ENCODE data around the gene ZDHHC4. TPM values are rescaled to one million over a fixed set of nuclear protein-coding genes. Genes with fewer than 3 reads are reported as not detected.

Gene ZDHHC4
- total and polyA plus RNA-seq, 2 of the 13 experiments (the other 11 are each of a cell fraction or from before 2014, with no cell fraction given) = 83.2 to 188 TPM

DNA sequence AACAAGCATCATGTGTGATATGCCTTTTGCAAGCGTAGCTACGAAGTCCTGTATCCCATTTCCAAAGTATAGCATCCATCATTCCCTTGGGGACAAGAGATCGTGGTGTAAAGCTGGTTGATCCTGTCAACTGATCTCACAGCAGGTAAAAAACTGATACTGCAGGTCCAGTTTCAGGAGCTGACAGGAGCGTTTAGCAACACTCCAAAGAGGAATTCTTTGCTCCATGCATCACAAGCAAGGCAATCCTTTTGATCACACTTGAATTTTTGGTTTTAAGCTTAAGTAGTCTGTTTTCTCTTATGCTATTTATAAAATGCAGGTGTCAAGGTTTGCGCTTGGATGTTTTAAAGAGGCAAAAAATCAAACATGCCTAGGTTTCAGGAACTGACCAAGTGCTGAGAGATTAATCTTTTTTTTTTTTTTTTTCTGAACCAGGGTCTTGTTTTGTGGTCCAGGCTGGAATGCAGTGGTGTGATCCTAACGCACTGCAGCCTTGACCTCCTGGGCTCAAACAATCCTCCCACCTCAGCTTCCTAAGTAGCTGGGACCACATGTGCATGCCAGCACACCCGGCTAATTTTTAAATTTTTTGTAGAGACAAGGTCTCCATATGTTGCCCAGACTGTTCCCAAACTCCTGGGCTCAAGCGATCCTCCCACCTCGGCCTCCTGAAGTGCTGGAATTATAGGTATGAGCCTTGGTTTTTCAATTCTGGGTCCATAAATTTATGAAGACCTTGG lies 1.8 kb upstream of the ZDHHC4 start (continued):
- no peak for TF ChIP-seq ZNF572 (CRISPR knock-in tag; IDR thresholded peaks at IDR 0.05)
- TF ChIP-seq, protein P1, sequence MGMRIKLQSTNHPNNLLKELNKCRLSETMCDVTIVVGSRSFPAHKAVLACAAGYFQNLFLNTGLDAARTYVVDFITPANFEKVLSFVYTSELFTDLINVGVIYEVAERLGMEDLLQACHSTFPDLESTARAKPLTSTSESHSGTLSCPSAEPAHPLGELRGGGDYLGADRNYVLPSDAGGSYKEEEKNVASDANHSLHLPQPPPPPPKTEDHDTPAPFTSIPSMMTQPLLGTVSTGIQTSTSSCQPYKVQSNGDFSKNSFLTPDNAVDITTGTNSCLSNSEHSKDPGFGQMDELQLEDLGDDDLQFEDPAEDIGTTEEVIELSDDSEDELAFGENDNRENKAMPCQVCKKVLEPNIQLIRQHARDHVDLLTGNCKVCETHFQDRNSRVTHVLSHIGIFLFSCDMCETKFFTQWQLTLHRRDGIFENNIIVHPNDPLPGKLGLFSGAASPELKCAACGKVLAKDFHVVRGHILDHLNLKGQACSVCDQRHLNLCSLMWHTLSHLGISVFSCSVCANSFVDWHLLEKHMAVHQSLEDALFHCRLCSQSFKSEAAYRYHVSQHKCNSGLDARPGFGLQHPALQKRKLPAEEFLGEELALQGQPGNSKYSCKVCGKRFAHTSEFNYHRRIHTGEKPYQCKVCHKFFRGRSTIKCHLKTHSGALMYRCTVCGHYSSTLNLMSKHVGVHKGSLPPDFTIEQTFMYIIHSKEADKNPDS (CRISPR knock-in tag; IDR thresholded peaks at IDR 0.05) = no peak
- no peak for TF ChIP-seq NR3C1 (CRISPR knock-in tag; IDR thresholded peaks at IDR 0.05)
- TF ChIP-seq ARNT (IDR thresholded peaks at IDR 0.05) = no peak
- TF ChIP-seq LCORL (IDR thresholded peaks at IDR 0.05) = no peak
- peak; percentile 82 for TF ChIP-seq LCORL (CRISPR knock-in tag; IDR thresholded peaks at IDR 0.05)
- TF ChIP-seq SP5 (CRISPR knock-in tag; IDR thresholded peaks at IDR 0.05; ENCODE audit: borderline replicate concordance, low read depth) = 0 out of 2 replicates have a peak, but pooled peaks have one; percentile 38
- TF ChIP-seq, protein P2, sequence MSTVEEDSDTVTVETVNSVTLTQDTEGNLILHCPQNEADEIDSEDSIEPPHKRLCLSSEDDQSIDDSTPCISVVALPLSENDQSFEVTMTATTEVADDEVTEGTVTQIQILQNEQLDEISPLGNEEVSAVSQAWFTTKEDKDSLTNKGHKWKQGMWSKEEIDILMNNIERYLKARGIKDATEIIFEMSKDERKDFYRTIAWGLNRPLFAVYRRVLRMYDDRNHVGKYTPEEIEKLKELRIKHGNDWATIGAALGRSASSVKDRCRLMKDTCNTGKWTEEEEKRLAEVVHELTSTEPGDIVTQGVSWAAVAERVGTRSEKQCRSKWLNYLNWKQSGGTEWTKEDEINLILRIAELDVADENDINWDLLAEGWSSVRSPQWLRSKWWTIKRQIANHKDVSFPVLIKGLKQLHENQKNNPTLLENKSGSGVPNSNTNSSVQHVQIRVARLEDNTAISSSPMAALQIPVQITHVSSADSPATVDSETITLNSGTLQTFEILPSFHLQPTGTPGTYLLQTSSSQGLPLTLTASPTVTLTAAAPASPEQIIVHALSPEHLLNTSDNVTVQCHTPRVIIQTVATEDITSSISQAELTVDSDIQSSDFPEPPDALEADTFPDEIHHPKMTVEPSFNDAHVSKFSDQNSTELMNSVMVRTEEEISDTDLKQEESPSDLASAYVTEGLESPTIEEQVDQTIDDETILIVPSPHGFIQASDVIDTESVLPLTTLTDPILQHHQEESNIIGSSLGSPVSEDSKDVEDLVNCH (CRISPR knock-in tag; IDR thresholded peaks at IDR 0.05) = no peak
- no peak for TF ChIP-seq SP1 (IDR thresholded peaks at IDR 0.05)
- no peak for TF ChIP-seq SP1 (CRISPR knock-in tag; IDR thresholded peaks at IDR 0.05)
- TF ChIP-seq MIER2 (CRISPR knock-in tag; IDR thresholded peaks at IDR 0.05) = 0 out of 2 replicates have a peak, but pooled peaks have one; percentile 36
- TF ChIP-seq, protein P3, sequence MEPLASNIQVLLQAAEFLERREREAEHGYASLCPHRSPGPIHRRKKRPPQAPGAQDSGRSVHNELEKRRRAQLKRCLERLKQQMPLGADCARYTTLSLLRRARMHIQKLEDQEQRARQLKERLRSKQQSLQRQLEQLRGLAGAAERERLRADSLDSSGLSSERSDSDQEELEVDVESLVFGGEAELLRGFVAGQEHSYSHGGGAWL (CRISPR knock-in tag; IDR thresholded peaks at IDR 0.05) = no peak
- no peak for TF ChIP-seq RAD21 (CRISPR knock-in tag; IDR thresholded peaks at IDR 0.05)
- 0 out of 2 replicates have a peak, but pooled peaks have one; percentile 13 for TF ChIP-seq POGZ (CRISPR knock-in tag; IDR thresholded peaks at IDR 0.05)
- TF ChIP-seq, protein P4, sequence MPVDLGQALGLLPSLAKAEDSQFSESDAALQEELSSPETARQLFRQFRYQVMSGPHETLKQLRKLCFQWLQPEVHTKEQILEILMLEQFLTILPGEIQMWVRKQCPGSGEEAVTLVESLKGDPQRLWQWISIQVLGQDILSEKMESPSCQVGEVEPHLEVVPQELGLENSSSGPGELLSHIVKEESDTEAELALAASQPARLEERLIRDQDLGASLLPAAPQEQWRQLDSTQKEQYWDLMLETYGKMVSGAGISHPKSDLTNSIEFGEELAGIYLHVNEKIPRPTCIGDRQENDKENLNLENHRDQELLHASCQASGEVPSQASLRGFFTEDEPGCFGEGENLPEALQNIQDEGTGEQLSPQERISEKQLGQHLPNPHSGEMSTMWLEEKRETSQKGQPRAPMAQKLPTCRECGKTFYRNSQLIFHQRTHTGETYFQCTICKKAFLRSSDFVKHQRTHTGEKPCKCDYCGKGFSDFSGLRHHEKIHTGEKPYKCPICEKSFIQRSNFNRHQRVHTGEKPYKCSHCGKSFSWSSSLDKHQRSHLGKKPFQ (CRISPR knock-in tag; IDR thresholded peaks at IDR 0.05; ENCODE audit: insufficient replicate concordance) = peak; percentile 90
- TF ChIP-seq SIN3A (IDR thresholded peaks at IDR 0.05; ENCODE audit: borderline replicate concordance, low read depth, low read length) = no peak
- TF ChIP-seq CREB1 (IDR thresholded peaks at IDR 0.05) = no peak
- TF ChIP-seq CREB1 (CRISPR knock-in tag; IDR thresholded peaks at IDR 0.05) = no peak
- no peak for TF ChIP-seq RFXAP (CRISPR knock-in tag; IDR thresholded peaks at IDR 0.05; ENCODE audit: borderline replicate concordance)
- no peak for TF ChIP-seq SMAD3 (CRISPR knock-in tag; IDR thresholded peaks at IDR 0.05)
- no peak for TF ChIP-seq ZNF724P (CRISPR knock-in tag; IDR thresholded peaks at IDR 0.05; ENCODE audit: borderline replicate concordance)
- no peak for TF ChIP-seq XBP1 (CRISPR knock-in tag; IDR thresholded peaks at IDR 0.05)
- TF ChIP-seq SPEN (CRISPR knock-in tag; IDR thresholded peaks at IDR 0.05; ENCODE audit: low read depth) = no peak
- no peak for TF ChIP-seq ZNF549 (CRISPR knock-in tag; IDR thresholded peaks at IDR 0.05)
- TF ChIP-seq ZNF160 (CRISPR knock-in tag; IDR thresholded peaks at IDR 0.05) = no peak
- TF ChIP-seq, protein P5, sequence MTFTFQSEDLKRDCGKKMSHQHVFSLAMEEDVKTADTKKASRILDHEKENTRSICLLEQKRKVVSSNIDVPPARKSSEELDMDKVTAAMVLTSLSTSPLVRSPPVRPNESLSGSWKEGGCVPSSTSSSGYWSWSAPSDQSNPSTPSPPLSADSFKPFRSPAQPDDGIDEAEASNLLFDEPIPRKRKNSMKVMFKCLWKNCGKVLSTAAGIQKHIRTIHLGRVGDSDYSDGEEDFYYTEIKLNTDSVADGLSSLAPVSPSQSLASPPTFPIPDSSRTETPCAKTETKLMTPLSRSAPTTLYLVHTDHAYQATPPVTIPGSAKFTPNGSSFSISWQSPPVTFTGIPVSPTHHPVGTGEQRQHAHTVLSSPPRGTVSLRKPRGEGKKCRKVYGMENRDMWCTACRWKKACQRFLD (CRISPR knock-in tag; IDR thresholded peaks at IDR 0.05; ENCODE audit: borderline replicate concordance) = no peak
